H1 (cell line): ENCODE data around the gene ADM2. TPM values are rescaled to one million over a fixed set of nuclear protein-coding genes. Genes with fewer than 3 reads are reported as not detected.

Experiments
- CTCF ChIA-PET: fragments of 300-600 bp; sonication (Branson Sonifier 250); formaldehyde crosslinking; loops from one replicate; lab custom pipeline; 2021; ENCODE audit not compliant: partially characterized antibody; lab: Charles Lee
- POLR2A ChIA-PET: fragments of 300-600 bp; sonication (Branson Sonifier 250); formaldehyde crosslinking; loops from one replicate; lab custom pipeline; 2021; ENCODE audit warnings: inconsistent platforms; ENCODE audit not compliant: partially characterized antibody; lab: Charles Lee
- DNase-seq, 2 experiments: peaks; one replicate each; pipeline versions ENCODE4 v3.0.0 to v3.0.0-alpha.2; 2010 to 2022; ENCODE audit warnings: low spot score in 2 of 2, low read depth in 1 of 2, mixed read lengths in 1 of 2
- FAIRE-seq: peaks from 2 replicates; lab custom pipeline; 2011; peaks lifted over from hg19 to GRCh38; lab: Jason Lieb, UNC
- H2AFZ ChIP-seq: 2 replicates; pipeline ENCODE4 v1.8.1; 2012; ENCODE audit warnings: low read length, inconsistent platforms
- H2AK5ac ChIP-seq: 2 replicates; pipeline ENCODE4 v1.6.1; 2013; ENCODE audit warnings: low read depth, low read length
- H2BK120ac ChIP-seq: replicated peaks from 2 replicates; pipeline ENCODE3; 2013; ENCODE audit warnings: low read depth, low read length, inconsistent platforms
- H2BK12ac ChIP-seq: 2 replicates; pipeline ENCODE4 v1.6.1; 2013; ENCODE audit warnings: low read depth, low read length
- H2BK15ac ChIP-seq: 2 replicates; pipeline ENCODE4 v1.6.1; 2013; ENCODE audit warnings: low read length
- H2BK20ac ChIP-seq: 2 replicates; pipeline ENCODE4 v1.6.1; 2013; ENCODE audit warnings: low read length
- H2BK5ac ChIP-seq: 2 replicates; pipeline ENCODE4 v1.6.1; 2013; ENCODE audit warnings: low read depth, low read length
- H3K14ac ChIP-seq: 2 replicates; pipeline ENCODE4 v1.6.1; 2013; ENCODE audit warnings: inconsistent platforms; ENCODE audit not compliant: insufficient read length
- H3K18ac ChIP-seq: 2 replicates; pipeline ENCODE4 v1.6.1; 2013; ENCODE audit warnings: low read length; ENCODE audit errors: extremely low read depth
- H3K23ac ChIP-seq: 2 replicates; pipeline ENCODE4 v1.6.1; 2013; ENCODE audit warnings: inconsistent platforms; ENCODE audit not compliant: insufficient read length
- H3K23me2 ChIP-seq: 2 replicates; pipeline ENCODE4 v1.6.1; 2013; ENCODE audit warnings: low read depth, low read length
- H3K27ac ChIP-seq: 2 replicates; pipeline ENCODE4 v1.6.1; 2011; ENCODE audit warnings: low read depth, low read length, inconsistent platforms
- H3K27me3 ChIP-seq, 4 experiments: replicated peaks in 1 of 4; 1 replicate in 1 of 4; 2 replicates in 3 of 4; pipeline versions ENCODE4 v1.6.1 to v1.8.1; 2011 to 2013; ENCODE audit warnings: low read length in 3 of 4, mild to moderate bottlenecking in 3 of 4, inconsistent platforms in 2 of 4, mixed read lengths in 2 of 4, moderate library complexity in 1 of 4; ENCODE audit not compliant: control insufficient read depth in 3 of 4, insufficient read depth in 3 of 4; ENCODE audit errors: extremely low read depth in 1 of 4
- H3K36me3 ChIP-seq, 4 experiments: 2 replicates each; pipeline versions ENCODE4 v1.6.1 to v1.8.1; 2011 to 2013; ENCODE audit warnings: mild to moderate bottlenecking in 4 of 4, low read length in 3 of 4, moderate library complexity in 2 of 4, control low read depth in 1 of 4, inconsistent platforms in 1 of 4; ENCODE audit not compliant: insufficient read depth in 4 of 4, control insufficient read depth in 2 of 4
- H3K4ac ChIP-seq: replicated peaks from 2 replicates; pipeline ENCODE3; 2013; ENCODE audit warnings: low read length, low read depth, mixed read lengths, inconsistent platforms; ENCODE audit not compliant: insufficient read length
- H3K4me1 ChIP-seq, 4 experiments: replicated peaks in 1 of 4; 1 replicate in 1 of 4; 2 replicates in 3 of 4; pipeline versions ENCODE4 v1.6.1 to v1.8.1; 2011 to 2013; ENCODE audit warnings: low read length in 3 of 4, inconsistent platforms in 2 of 4, mixed read lengths in 1 of 4; ENCODE audit not compliant: insufficient read depth in 4 of 4, control insufficient read depth in 3 of 4
- H3K4me2 ChIP-seq, 2 experiments: 2 replicates each; pipeline versions ENCODE4 v1.6.1 to v1.8.1; 2011 to 2013; ENCODE audit warnings: low read depth in 2 of 2, low read length in 2 of 2, control low read depth in 1 of 2, inconsistent platforms in 1 of 2, mild to moderate bottlenecking in 1 of 2; ENCODE audit not compliant: insufficient read depth in 1 of 2
- H3K4me3 ChIP-seq, 4 experiments: fragments of 200-600, 300-600 bp in 1 of 4; sonication (generic), shearing (Covaris generic), sonication (Bioruptor Twin) in 1 of 4; 2 replicates each; pipeline versions ENCODE4 v1.5.1 to v1.8.1; 2011 to 2016; ENCODE audit warnings: low read length in 4 of 4, low read depth in 3 of 4, control low read depth in 2 of 4, inconsistent platforms in 2 of 4, mild to moderate bottlenecking in 2 of 4, mixed read lengths in 1 of 4, moderate library complexity in 1 of 4; ENCODE audit not compliant: insufficient read depth in 2 of 4; ENCODE audit errors: extremely low read depth in 1 of 4
- H3K56ac ChIP-seq: replicated peaks from 2 replicates; pipeline ENCODE3; 2013; ENCODE audit warnings: low read depth, mild to moderate bottlenecking, mixed read lengths, low read length, inconsistent platforms; ENCODE audit not compliant: insufficient read length
- H3K79me1 ChIP-seq: 2 replicates; pipeline ENCODE4 v1.6.1; 2013; ENCODE audit warnings: low read depth, low read length, control low read depth
- H3K79me2 ChIP-seq, 2 experiments: 2 replicates each; pipeline versions ENCODE4 v1.6.1 to v1.8.1; 2012 to 2013; ENCODE audit warnings: low read length in 2 of 2, mild to moderate bottlenecking in 2 of 2, inconsistent platforms in 1 of 2; ENCODE audit not compliant: insufficient read depth in 2 of 2, control insufficient read depth in 1 of 2
- H3K9ac ChIP-seq, 4 experiments: replicated peaks in 1 of 4; 1 replicate in 1 of 4; 2 replicates in 3 of 4; pipeline versions ENCODE4 v1.6.1 to v1.8.1; 2011 to 2013; ENCODE audit warnings: low read depth in 3 of 4, low read length in 3 of 4, control low read depth in 2 of 4, mild to moderate bottlenecking in 2 of 4, moderate library complexity in 2 of 4, inconsistent platforms in 1 of 4; ENCODE audit errors: extremely low read depth in 1 of 4
- H3K9me3 ChIP-seq, 2 experiments: 2 replicates each; pipeline versions ENCODE4 v1.6.1 to v1.8.1; 2012 to 2013; ENCODE audit warnings: mild to moderate bottlenecking in 2 of 2, moderate library complexity in 2 of 2, control low read depth in 1 of 2, inconsistent platforms in 1 of 2, low read depth in 1 of 2, low read length in 1 of 2, mixed read lengths in 1 of 2; ENCODE audit not compliant: insufficient read depth in 2 of 2
- H4K20me1 ChIP-seq, 2 experiments: replicated peaks in 1 of 2; 2 replicates each; pipeline versions ENCODE3 to v1.8.1; 2011 to 2013; ENCODE audit warnings: inconsistent platforms in 2 of 2, low read length in 2 of 2, mild to moderate bottlenecking in 1 of 2; ENCODE audit not compliant: insufficient read depth in 2 of 2, control insufficient read depth in 1 of 2
- H4K5ac ChIP-seq: 2 replicates; pipeline ENCODE4 v1.6.1; 2013; ENCODE audit warnings: low read length, low read depth, mixed read lengths, inconsistent platforms; ENCODE audit not compliant: insufficient read length
- H4K8ac ChIP-seq: 2 replicates; pipeline ENCODE4 v1.8.0; 2013; ENCODE audit warnings: mild to moderate bottlenecking, moderate library complexity, low read length, inconsistent platforms; ENCODE audit not compliant: insufficient read depth; ENCODE audit errors: extremely low read depth
- H4K91ac ChIP-seq: replicated peaks from 2 replicates; pipeline ENCODE3; 2013; ENCODE audit warnings: low read length, mixed read lengths, inconsistent platforms; ENCODE audit not compliant: insufficient read length
- CHD2 ChIP-seq: IDR thresholded peaks from 2 replicates; pipeline ENCODE4 v1.6.1; 2012; ENCODE audit warnings: low read length, improper control_type of control experiment
- EP300 ChIP-seq, 2 experiments: IDR thresholded peaks; 1 replicate in 1 of 2; 2 replicates in 1 of 2; pipeline ENCODE4 v1.6.1; 2011 to 2012; ENCODE audit warnings: low read depth in 2 of 2, low read length in 2 of 2, mild to moderate bottlenecking in 2 of 2, borderline replicate concordance in 1 of 2, inconsistent platforms in 1 of 2, moderate library complexity in 1 of 2
- JUND ChIP-seq: IDR thresholded peaks from 2 replicates; pipeline ENCODE4 v1.6.1; 2011; ENCODE audit warnings: mild to moderate bottlenecking, improper control_type of control experiment, low read length
- KDM4A ChIP-seq: IDR thresholded peaks from one replicate; pipeline ENCODE4 v1.7.1; 2012; ENCODE audit warnings: low read depth, mild to moderate bottlenecking, moderate library complexity, low read length, inconsistent platforms; ENCODE audit not compliant: severe bottlenecking
- KDM5A ChIP-seq: fragments of 200-600 bp; IDR thresholded peaks from 2 replicates; pipeline ENCODE4 v1.7.1; 2012; ENCODE audit warnings: mild to moderate bottlenecking, low read length, inconsistent platforms, mixed read lengths
- PHF8 ChIP-seq: fragments of 200-600 bp; sonication (generic); conservative IDR thresholded peaks from 2 replicates; pipeline ENCODE4 v1.7.1; 2012; ENCODE audit warnings: low read depth, mild to moderate bottlenecking, inconsistent platforms, low read length, moderate library complexity
- POLR2A ChIP-seq, 2 experiments: IDR thresholded peaks; 1 replicate in 1 of 2; 2 replicates in 1 of 2; pipeline ENCODE4 v1.6.1; 2011; ENCODE audit warnings: low read depth in 2 of 2, low read length in 2 of 2, mild to moderate bottlenecking in 2 of 2; ENCODE audit errors: control extremely low read depth in 1 of 2
- POU5F1 ChIP-seq: IDR thresholded peaks from 2 replicates; pipeline ENCODE4 v1.6.1; 2011; ENCODE audit warnings: low read depth, mild to moderate bottlenecking, low read length, moderate library complexity
- RFX5 ChIP-seq: IDR thresholded peaks from 2 replicates; pipeline ENCODE4 v1.6.1; 2011; ENCODE audit warnings: low read depth, low read length, improper control_type of control experiment, borderline replicate concordance
- SP2 ChIP-seq: IDR thresholded peaks from 2 replicates; pipeline ENCODE4 v1.6.1; 2012; ENCODE audit warnings: mild to moderate bottlenecking, low read length, inconsistent platforms
- TEAD4 ChIP-seq: IDR thresholded peaks from 2 replicates; pipeline ENCODE4 v1.6.1; 2012; ENCODE audit warnings: low read depth, low read length, inconsistent platforms, mixed read lengths
- WGBS, 2 experiments: shearing (Covaris generic) in 1 of 2; methylation state at CpG; one replicate each; pipeline versions ENCODE4 v1.1.6 to v1.1.7; 2013 to 2015; ENCODE audit warnings: low lambda C conversion rate in 2 of 2, mixed read lengths in 2 of 2, inconsistent platforms in 1 of 2, low coverage in 1 of 2, missing lambda C conversion rate in 1 of 2; ENCODE audit not compliant: insufficient replicate concordance in 2 of 2, insufficient coverage in 1 of 2, insufficient read length in 1 of 2; ENCODE audit errors: extremely low coverage in 1 of 2, missing lambda C conversion rate in 1 of 2; 5-methylcytosine and 5-hydroxymethylcytosine counted together
- polyA plus RNA-seq, 7 experiments: library from polyadenylated mRNA; depleted of rRNA in 3 of 7; stranded (reverse) in 5 of 7; unstranded in 2 of 7; fragments of >200 nt in 5 of 7; fragments of 200-250 nt in 2 of 7; gene quantifications; 1 replicate in 5 of 7; 2 replicates in 1 of 7; 4 replicates in 1 of 7; pipeline versions ENCODE4 v1.2.1 to v1.2.3, GENCODE V29; 2011 to 2013; ENCODE audit warnings: missing spikeins in 2 of 7, mixed read lengths in 2 of 7
- total RNA-seq: library from RNA; stranded (reverse); fragmentation: NEBNext Ultra II Directional; extraction: Animal tissue kit (Norgen Biotek cat#: 25700); gene quantifications from 2 replicates; pipeline ENCODE4 v1.2.1, GENCODE V29; 2021
- TF ChIP-seq, protein P1 (sequence below): IDR thresholded peaks from 2 replicates; pipeline ENCODE4 v1.6.1; 2011; ENCODE audit warnings: low read length, improper control_type of control experiment

ADM2 gene
- total and polyA plus RNA-seq, 2 of the 8 experiments (the other 6 are each of a cell fraction or from before 2014, with no cell fraction given): 3.3 to 7.5 TPM

- H2AK5ac ChIP-seq: no peak overlapping the region
- H3K27ac ChIP-seq: no peak overlapping the region
- H4K91ac ChIP-seq: no peak overlapping the region
- no peak overlapping the region for H4K5ac ChIP-seq
- no peaks in the 10 kb centered on the region for H3K4me1 ChIP-seq
- H3K18ac ChIP-seq: no peak overlapping the region
- FAIRE-seq: no peak
- H4K20me1 ChIP-seq: peaks cover 6 to 27% of the 10 kb centered on the region in 2 experiments
- no peak overlapping the region for H2BK120ac ChIP-seq
- peaks cover 25 to 87% (median 54%) of the 10 kb centered on the region in 4 experiments for H3K36me3 ChIP-seq
- H3K9ac ChIP-seq: no peak overlapping the region
- no peaks in the 10 kb centered on the region; a peak in 1 of 7 replicates for H3K27me3 ChIP-seq
- no peak overlapping the region for H3K4me3 ChIP-seq
- no peak overlapping the region for H3K14ac ChIP-seq
- peaks cover 0 to 4% of the 10 kb centered on the region in 2 experiments; a peak in 1 of 4 replicates for H3K79me2 ChIP-seq
- 91% methylated on average over 28 of the region's 28 CpGs; no CpG with 5 or more reads in 1 of the 2 experiments for WGBS, 2 experiments
- H2BK5ac ChIP-seq: no peak overlapping the region
- no peak overlapping the region for H2AFZ ChIP-seq
- H4K8ac ChIP-seq: no peak overlapping the region
- no peak overlapping the region for H2BK12ac ChIP-seq
- no peak overlapping the region for H3K4me2 ChIP-seq
- no peak overlapping the region for H3K56ac ChIP-seq
- H3K23ac ChIP-seq: no peak overlapping the region
- no peak overlapping the region for H2BK15ac ChIP-seq
- H3K9me3 ChIP-seq: no peaks in the 10 kb centered on the region
- no peaks in the 10 kb centered on the region; the same call in 1 of the 2 replicates for H3K23me2 ChIP-seq
- ChIA-PET CTCF (interaction anchor here (0.7 to 1.9 kb wide), 4 partner anchors 10 to 34 kb away, joined by 3 to 13 read pairs (median 4); no protein-coding TSS in a partner anchor), POLR2A (interaction anchor here (1.4 kb wide), 1 partner anchor 109 kb away, joined by 4 read pairs; no protein-coding TSS in a partner anchor)
- DNase-seq: no peak
- no peak overlapping the region for H3K4ac ChIP-seq
- H3K79me1 ChIP-seq: no peaks in the 10 kb centered on the region
- no peak overlapping the region for H2BK20ac ChIP-seq
- no peak for TF ChIP-seq JUND
- no peak for TF ChIP-seq KDM4A
- TF ChIP-seq EP300 (IDR thresholded peaks at IDR 0.05; ENCODE audit: borderline replicate concordance in 1 of 2, low read depth in 2 of 2, low read length in 2 of 2): no peak
- TF ChIP-seq TEAD4: no peak
- TF ChIP-seq SP2: no peak
- no peak for TF ChIP-seq POU5F1
- no peak for TF ChIP-seq CHD2
- no peak for TF ChIP-seq PHF8
- TF ChIP-seq, protein P1, sequence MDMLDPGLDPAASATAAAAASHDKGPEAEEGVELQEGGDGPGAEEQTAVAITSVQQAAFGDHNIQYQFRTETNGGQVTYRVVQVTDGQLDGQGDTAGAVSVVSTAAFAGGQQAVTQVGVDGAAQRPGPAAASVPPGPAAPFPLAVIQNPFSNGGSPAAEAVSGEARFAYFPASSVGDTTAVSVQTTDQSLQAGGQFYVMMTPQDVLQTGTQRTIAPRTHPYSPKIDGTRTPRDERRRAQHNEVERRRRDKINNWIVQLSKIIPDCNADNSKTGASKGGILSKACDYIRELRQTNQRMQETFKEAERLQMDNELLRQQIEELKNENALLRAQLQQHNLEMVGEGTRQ: no peak
- no peak for TF ChIP-seq RFX5
- no peak for TF ChIP-seq KDM5A
- TF ChIP-seq POLR2A (IDR thresholded peaks at IDR 0.05; ENCODE audit: control extremely low read depth in 1 of 2, low read depth in 2 of 2, low read length in 2 of 2): no peak
These were observed 18.0 kb upstream of the ADM2 start for GRCh38 chr22:50463188-50463900.
